Measurements from ENCODE around the gene ATP8A2. TPM values are rescaled to one million over a fixed set of nuclear protein-coding genes. Genes with fewer than 3 reads are reported as not detected.

Gene ATP8A2
- total RNA-seq, 6 experiments from 2014 or later, result not detected

GRCh38 chr13:25865391-25865790, 493.6 kb downstream of the ATP8A2 start:
- DNase-seq (no peak), ATAC-seq (no peak)
- Histone ChIP-seq H3K9me3 (no peaks in the 10 kb centered on the region), H3K4me3 (no peak overlapping the region), H3K36me3 (no peaks in the 10 kb centered on the region), H3K4me1 (no peaks in the 10 kb centered on the region), H3K27me3 (no peaks in the 10 kb centered on the region), H3K27ac (no peak overlapping the region)
- WGBS (ENCODE audit: insufficient coverage, low coverage, low lambda C conversion rate, missing lambda C conversion rate), result 46% methylated on average over 2 of the region's 2 CpGs
- TF ChIP-seq POLR2A (IDR thresholded peaks at IDR 0.05) (no peak), CTCF (IDR thresholded peaks at IDR 0.05) (no peak)
- intact Hi-C loops (cut with DNase I), result no loop called here

DNA sequence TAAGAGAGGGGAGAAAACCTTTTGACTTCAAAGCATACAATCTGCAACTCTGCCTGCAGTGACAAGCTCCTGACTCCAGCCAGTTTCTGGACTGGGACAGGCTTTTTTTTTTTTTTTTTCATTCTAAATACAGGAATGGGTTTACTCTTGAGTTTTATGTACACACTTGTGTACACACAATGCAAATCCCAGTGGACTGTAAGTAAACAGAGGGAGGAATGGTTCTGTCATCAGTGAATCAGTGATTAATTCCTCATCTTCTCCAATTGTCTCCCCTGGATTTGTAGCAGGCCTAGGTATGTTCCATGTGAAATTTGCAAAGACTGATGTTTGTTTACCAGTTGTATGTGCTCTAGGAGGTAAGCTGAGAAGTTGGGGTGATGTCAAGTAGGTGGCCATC, 495.3 kb downstream of the ATP8A2 start:
- ATAC-seq (no peak), DNase-seq (no peak)
- H3K27ac ChIP-seq, result no peak overlapping the region
- H3K36me3 ChIP-seq, result no peaks in the 10 kb centered on the region
- H3K27me3 ChIP-seq, result no peaks in the 10 kb centered on the region
- H3K4me1 ChIP-seq, result no peaks in the 10 kb centered on the region
- no peak overlapping the region for H3K4me3 ChIP-seq
- intact Hi-C loops (cut with DNase I), result no loop called here
- no peaks in the 10 kb centered on the region for H3K9me3 ChIP-seq
- TF ChIP-seq POLR2A (IDR thresholded peaks at IDR 0.05) (no peak), CTCF (IDR thresholded peaks at IDR 0.05) (no peak)

DNA sequence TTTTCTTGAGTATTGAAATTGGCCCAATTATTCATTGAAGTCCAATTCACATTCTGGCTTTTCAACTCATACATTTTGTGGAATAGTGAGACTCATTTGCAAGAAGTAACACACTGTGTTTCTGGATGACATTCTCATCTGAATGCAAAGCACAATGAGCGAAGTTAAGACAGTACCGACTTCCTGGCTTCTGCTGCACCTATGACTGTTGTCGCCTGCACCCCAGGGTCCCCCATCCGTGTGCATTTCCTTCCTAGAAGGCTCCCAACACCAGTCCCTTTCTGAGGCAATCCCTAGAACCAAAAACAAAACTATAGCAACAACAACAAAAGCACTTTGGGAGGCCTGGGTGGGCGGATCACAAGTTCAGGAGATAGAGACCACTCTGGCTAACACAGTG, 496.7 kb downstream of the ATP8A2 start:
- H3K9me3 ChIP-seq, result no peaks in the 10 kb centered on the region
- H3K27me3 ChIP-seq, result no peaks in the 10 kb centered on the region
- 56% methylated on average over 5 of the region's 5 CpGs for WGBS (ENCODE audit: insufficient coverage, low coverage, low lambda C conversion rate, missing lambda C conversion rate)
- no peak for DNase-seq
- no peak for TF ChIP-seq CTCF (IDR thresholded peaks at IDR 0.05)
- TF ChIP-seq POLR2A (IDR thresholded peaks at IDR 0.05), result no peak
- ATAC-seq, result no peak
- no peaks in the 10 kb centered on the region for H3K4me1 ChIP-seq
- intact Hi-C loops (cut with DNase I), result no loop called here
- H3K27ac ChIP-seq, result no peak overlapping the region
- no peaks in the 10 kb centered on the region for H3K36me3 ChIP-seq
- no peak overlapping the region for H3K4me3 ChIP-seq

DNA sequence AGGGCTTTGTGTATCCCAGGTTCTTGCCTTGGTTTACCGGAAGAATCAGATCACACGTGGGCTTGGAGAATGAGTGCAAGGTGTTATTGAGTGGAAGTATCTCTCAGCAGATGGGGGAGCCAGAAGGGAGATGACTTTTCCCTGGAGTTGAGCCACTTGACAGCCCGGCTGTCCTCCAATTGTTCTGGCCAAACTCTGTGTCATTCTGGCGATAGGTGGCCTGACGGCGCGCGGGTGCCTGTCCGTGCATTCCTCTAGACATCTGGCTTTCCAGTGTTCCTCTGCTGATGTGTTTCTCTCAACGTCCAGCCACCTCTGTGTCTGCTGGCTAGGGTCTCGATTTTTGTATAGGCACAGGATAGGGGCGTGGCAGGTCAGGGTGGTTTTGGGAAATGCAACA, 498.2 kb downstream of the ATP8A2 start:
- ATAC-seq (no peak), DNase-seq (no peak)
- H3K9me3 ChIP-seq, result no peaks in the 10 kb centered on the region
- no peak overlapping the region for H3K27ac ChIP-seq
- H3K36me3 ChIP-seq, result no peaks in the 10 kb centered on the region
- H3K4me3 ChIP-seq, result no peak overlapping the region
- intact Hi-C loops (cut with DNase I), result no loop called here
- WGBS (ENCODE audit: insufficient coverage, low coverage, low lambda C conversion rate, missing lambda C conversion rate), result 80% methylated on average over 6 of the region's 12 CpGs
- TF ChIP-seq POLR2A (IDR thresholded peaks at IDR 0.05) (no peak), CTCF (IDR thresholded peaks at IDR 0.05) (no peak)
- no peaks in the 10 kb centered on the region for H3K4me1 ChIP-seq
- H3K27me3 ChIP-seq, result no peaks in the 10 kb centered on the region

DNA sequence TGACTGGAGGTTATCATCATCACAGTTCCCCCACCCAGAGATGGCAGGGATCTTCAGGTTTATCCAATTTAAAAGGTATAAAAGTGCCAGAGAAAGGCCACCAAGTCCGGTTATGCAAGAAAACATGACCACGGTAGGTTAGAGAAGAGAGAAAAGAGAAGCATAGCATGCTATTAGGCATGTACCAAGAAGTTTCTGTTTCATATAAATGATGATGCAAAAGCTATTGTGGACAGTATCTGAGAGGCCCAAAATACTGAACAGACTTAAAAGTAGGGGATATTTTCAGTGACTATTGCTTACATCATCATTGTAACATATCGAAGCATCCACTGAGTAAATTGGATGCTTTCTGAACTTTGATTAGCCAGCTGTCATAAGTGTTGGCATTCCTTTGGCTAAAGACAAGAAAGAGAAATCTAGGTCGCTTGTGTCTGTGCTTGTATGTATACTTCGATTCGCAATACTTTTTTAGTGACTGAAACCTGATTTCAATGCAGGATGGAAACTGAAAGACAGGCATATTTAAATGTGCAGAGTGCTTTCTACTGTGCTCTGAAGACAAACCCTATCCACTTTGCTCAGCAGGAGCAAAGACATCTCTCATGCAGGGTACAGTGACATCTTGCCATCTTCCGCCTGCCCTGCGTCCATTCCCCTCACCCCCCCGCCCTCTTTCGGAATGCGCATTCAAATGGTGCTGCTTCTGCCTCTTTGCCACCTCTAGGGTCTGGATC, 499.8 kb downstream of the ATP8A2 start:
- no peaks in the 10 kb centered on the region for H3K4me1 ChIP-seq
- TF ChIP-seq CTCF (IDR thresholded peaks at IDR 0.05) (no peak), POLR2A (IDR thresholded peaks at IDR 0.05) (no peak)
- H3K9me3 ChIP-seq, result no peaks in the 10 kb centered on the region
- intact Hi-C loops (cut with DNase I), result no loop called here
- no peaks in the 10 kb centered on the region for H3K36me3 ChIP-seq
- H3K27ac ChIP-seq, result no peak overlapping the region
- no peaks in the 10 kb centered on the region for H3K27me3 ChIP-seq
- ATAC-seq, result no peak
- no peak overlapping the region for H3K4me3 ChIP-seq
- no peak for DNase-seq
- WGBS (ENCODE audit: insufficient coverage, low coverage, low lambda C conversion rate, missing lambda C conversion rate), result 67% methylated on average over 11 of the region's 11 CpGs

Data from right lobe of liver (tissue), 6 donors.